Measurements from ENCODE around the gene RHPN2. TPM values are rescaled to one million over a fixed set of nuclear protein-coding genes. Genes with fewer than 3 reads are reported as not detected.

RHPN2 gene
- total RNA-seq, 2 experiments from 2014 or later: 2.1 to 6.4 TPM

DNA sequence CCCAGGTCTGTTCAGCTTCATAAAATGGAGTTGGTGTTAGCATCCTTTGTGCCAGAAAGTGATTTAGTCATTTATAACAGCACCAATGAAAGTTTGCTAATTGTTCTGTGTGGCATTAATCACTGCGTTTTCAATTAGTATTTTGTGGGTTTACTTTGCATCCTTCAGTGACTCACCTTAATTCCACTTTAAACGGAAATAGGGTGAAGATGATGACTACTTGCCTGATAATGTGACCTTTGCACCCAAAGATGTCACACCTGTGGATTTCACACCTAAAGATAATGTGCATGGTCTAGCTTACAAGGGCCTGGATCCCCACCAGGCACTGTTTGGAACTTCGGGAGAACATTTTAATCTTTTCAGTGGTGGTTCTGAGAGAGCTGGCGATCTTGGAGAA, 31.3 kb upstream of the RHPN2 start:
- H3K4me1 ChIP-seq (ENCODE audit: insufficient read depth, low read length, poor library complexity, severe bottlenecking): no peaks in the 10 kb centered on the region
- no peaks in the 10 kb centered on the region for H3K9me3 ChIP-seq (ENCODE audit: low read length)
- POLR2A ChIA-PET: no interaction called here
- no peak overlapping the region for H3K4me3 ChIP-seq (ENCODE audit: low read depth, low read length, poor library complexity, severe bottlenecking)
- TF ChIP-seq, protein P1, sequence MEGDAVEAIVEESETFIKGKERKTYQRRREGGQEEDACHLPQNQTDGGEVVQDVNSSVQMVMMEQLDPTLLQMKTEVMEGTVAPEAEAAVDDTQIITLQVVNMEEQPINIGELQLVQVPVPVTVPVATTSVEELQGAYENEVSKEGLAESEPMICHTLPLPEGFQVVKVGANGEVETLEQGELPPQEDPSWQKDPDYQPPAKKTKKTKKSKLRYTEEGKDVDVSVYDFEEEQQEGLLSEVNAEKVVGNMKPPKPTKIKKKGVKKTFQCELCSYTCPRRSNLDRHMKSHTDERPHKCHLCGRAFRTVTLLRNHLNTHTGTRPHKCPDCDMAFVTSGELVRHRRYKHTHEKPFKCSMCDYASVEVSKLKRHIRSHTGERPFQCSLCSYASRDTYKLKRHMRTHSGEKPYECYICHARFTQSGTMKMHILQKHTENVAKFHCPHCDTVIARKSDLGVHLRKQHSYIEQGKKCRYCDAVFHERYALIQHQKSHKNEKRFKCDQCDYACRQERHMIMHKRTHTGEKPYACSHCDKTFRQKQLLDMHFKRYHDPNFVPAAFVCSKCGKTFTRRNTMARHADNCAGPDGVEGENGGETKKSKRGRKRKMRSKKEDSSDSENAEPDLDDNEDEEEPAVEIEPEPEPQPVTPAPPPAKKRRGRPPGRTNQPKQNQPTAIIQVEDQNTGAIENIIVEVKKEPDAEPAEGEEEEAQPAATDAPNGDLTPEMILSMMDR (conservative IDR thresholded peaks at IDR 0.05; ENCODE audit: low read length): no peak
- TF ChIP-seq EZH2phosphoT487 (IDR thresholded peaks at IDR 0.05; ENCODE audit: borderline replicate concordance, low read depth, low read length): no peak
- CTCF ChIA-PET (ENCODE audit: unreplicated experiment): no interaction called here
- no peak for DNase-seq (ENCODE audit: low spot score)
- H2AFZ ChIP-seq (ENCODE audit: low read length): no peak overlapping the region
- H4K20me1 ChIP-seq (ENCODE audit: insufficient read depth, low read length): no peaks in the 10 kb centered on the region
- intact Hi-C loops (cut with micrococcal nuclease; ENCODE audit: unreplicated experiment): no loop called here
- no TSS peak for BruUV-seq (replicated peaks)
- H3K27ac ChIP-seq (ENCODE audit: low read depth, low read length, poor library complexity, severe bottlenecking): no peak overlapping the region
- no peaks in the 10 kb centered on the region for H3K9me2 ChIP-seq (ENCODE audit: insufficient read depth, low read length)
- H3K79me2 ChIP-seq (ENCODE audit: insufficient read depth, low read depth, low read length): no peaks in the 10 kb centered on the region
- peaks cover 58% of the 10 kb centered on the region for H3K36me3 ChIP-seq (ENCODE audit: insufficient read depth, low read length)
- H3K4me2 ChIP-seq (ENCODE audit: low read length): no peak overlapping the region

DNA sequence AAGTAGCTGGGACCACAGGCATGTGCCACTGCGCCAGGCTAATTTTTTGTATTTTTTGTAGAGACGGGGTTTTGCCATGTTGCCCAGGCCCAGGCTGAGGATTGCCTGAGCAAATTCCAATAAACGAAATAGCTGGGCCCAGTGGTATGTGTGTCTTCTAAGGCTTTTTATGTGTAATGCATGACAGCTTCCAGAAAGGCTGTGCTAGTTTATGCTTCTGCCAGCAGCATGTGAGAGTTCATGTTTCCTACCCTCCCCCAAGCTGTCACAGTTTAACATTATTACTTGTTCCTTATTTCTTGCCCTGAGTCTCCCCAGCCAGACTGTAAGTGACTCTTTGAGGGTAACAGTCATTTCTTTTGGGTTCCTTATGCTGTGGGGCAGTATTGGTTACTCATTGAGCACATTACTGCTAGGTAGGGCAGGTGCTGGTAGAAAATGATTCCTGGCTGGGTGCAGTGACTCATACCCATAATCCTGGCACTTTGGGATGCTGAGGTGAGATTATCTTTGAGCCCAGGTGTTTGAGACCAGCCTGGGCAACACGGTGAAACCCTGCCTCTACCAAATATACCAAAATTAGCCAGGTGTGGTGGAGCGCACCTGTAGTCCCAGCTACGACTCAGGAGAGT, 29.9 kb upstream of the RHPN2 start:
- no peak for DNase-seq (ENCODE audit: low spot score)
- Histone ChIP-seq H3K9me3 (ENCODE audit: low read length) (no peaks in the 10 kb centered on the region), H3K4me2 (ENCODE audit: low read length) (no peak overlapping the region), H3K79me2 (ENCODE audit: insufficient read depth, low read depth, low read length) (no peaks in the 10 kb centered on the region), H2AFZ (ENCODE audit: low read length) (no peak overlapping the region), H3K9me2 (ENCODE audit: insufficient read depth, low read length) (no peaks in the 10 kb centered on the region), H3K27ac (ENCODE audit: low read depth, low read length, poor library complexity, severe bottlenecking) (no peak overlapping the region), H3K4me1 (ENCODE audit: insufficient read depth, low read length, poor library complexity, severe bottlenecking) (no peaks in the 10 kb centered on the region), H4K20me1 (ENCODE audit: insufficient read depth, low read length) (no peaks in the 10 kb centered on the region), H3K36me3 (ENCODE audit: insufficient read depth, low read length) (peaks cover 58% of the 10 kb centered on the region), H3K4me3 (ENCODE audit: low read depth, low read length, poor library complexity, severe bottlenecking) (no peak overlapping the region)
- POLR2A ChIA-PET: no interaction called here
- CTCF ChIA-PET (ENCODE audit: unreplicated experiment): no interaction called here
- no peak for TF ChIP-seq EZH2phosphoT487 (IDR thresholded peaks at IDR 0.05; ENCODE audit: borderline replicate concordance, low read depth, low read length)
- TF ChIP-seq, protein P1 (conservative IDR thresholded peaks at IDR 0.05; ENCODE audit: low read length): no peak
- intact Hi-C loops (cut with micrococcal nuclease; ENCODE audit: unreplicated experiment): no loop called here
- no TSS peak for BruUV-seq (replicated peaks)

DNA sequence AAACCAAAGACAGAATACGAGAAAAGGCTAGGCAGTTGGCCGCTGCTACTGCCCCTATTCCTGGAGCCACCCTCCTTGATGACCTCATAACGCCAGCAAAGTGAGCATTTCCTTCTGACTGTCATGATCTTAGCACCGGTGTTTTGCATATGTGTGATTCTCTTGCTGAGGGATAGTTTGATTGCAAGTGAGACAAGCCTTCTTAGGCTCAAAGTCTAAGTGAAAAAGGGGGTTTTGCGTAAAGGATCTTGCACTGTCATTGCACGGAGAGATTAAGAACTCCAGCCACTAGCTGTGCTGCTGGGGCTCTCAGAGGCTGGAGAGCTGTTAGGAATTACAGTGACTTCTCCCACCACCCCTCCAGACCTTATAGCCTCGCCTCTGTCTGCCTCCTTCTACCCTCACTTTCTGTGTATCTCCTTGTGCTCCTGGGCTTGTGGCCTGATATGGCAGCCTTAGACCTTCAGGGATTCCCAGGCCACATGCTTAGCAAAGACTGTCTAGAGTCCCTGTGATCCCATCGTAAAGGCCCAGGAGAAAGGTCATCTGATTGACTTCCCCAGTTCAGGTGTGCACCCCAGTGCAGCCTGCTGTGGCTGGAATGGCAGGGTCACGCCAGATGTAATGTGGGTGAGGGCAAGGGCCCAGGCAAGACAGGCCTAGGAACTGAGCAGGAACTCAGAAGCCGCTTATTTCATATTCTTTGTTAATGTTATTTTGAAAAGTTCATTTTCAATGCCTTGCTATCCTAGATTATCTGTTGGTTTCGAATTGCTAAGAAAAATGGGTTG, 28.9 kb upstream of the RHPN2 start:
- H3K36me3 ChIP-seq (ENCODE audit: insufficient read depth, low read length): peaks cover 61% of the 10 kb centered on the region
- CTCF ChIA-PET (ENCODE audit: unreplicated experiment): no interaction called here
- H3K4me1 ChIP-seq (ENCODE audit: insufficient read depth, low read length, poor library complexity, severe bottlenecking): no peaks in the 10 kb centered on the region
- TF ChIP-seq, protein P1 (conservative IDR thresholded peaks at IDR 0.05; ENCODE audit: low read length): no peak
- TF ChIP-seq EZH2phosphoT487 (IDR thresholded peaks at IDR 0.05; ENCODE audit: borderline replicate concordance, low read depth, low read length): no peak
- no TSS peak for BruUV-seq (replicated peaks)
- no peaks in the 10 kb centered on the region for H3K9me2 ChIP-seq (ENCODE audit: insufficient read depth, low read length)
- POLR2A ChIA-PET: no interaction called here
- intact Hi-C loops (cut with micrococcal nuclease; ENCODE audit: unreplicated experiment): no loop called here
- H3K27ac ChIP-seq (ENCODE audit: low read depth, low read length, poor library complexity, severe bottlenecking): no peak overlapping the region
- no peaks in the 10 kb centered on the region for H3K9me3 ChIP-seq (ENCODE audit: low read length)
- H3K4me2 ChIP-seq (ENCODE audit: low read length): no peak overlapping the region
- DNase-seq (ENCODE audit: low spot score): no peak
- H3K79me2 ChIP-seq (ENCODE audit: insufficient read depth, low read depth, low read length): no peaks in the 10 kb centered on the region
- no peak overlapping the region for H3K4me3 ChIP-seq (ENCODE audit: low read depth, low read length, poor library complexity, severe bottlenecking)
- H4K20me1 ChIP-seq (ENCODE audit: insufficient read depth, low read length): no peaks in the 10 kb centered on the region
- no peak overlapping the region for H2AFZ ChIP-seq (ENCODE audit: low read length)
